Urinary bladder (tissue), 4 donors: ENCODE data around the gene SAMD14. TPM values are rescaled to one million over a fixed set of nuclear protein-coding genes. Genes with fewer than 3 reads are reported as not detected.

Experiments
- DNase-seq: peaks from one replicate; pipeline ENCODE4 v3.0.0-alpha.2; 2015; ENCODE audit errors: extremely low spot score
- H3K27ac ChIP-seq: one replicate; pipeline ENCODE4 v1.5.1; 2013; ENCODE audit warnings: low read depth, mild to moderate bottlenecking, moderate library complexity
- H3K36me3 ChIP-seq: one replicate; pipeline ENCODE4 v1.6.1; 2013; ENCODE audit warnings: mild to moderate bottlenecking, moderate library complexity; ENCODE audit not compliant: insufficient read depth
- H3K4me1 ChIP-seq: one replicate; pipeline ENCODE4 v1.6.1; 2013; ENCODE audit warnings: mild to moderate bottlenecking, moderate library complexity; ENCODE audit not compliant: insufficient read depth
- H3K4me3 ChIP-seq: one replicate; pipeline ENCODE4 v1.5.1; 2013; ENCODE audit warnings: low read depth, low read length
- WGBS: extraction: QIAGEN DNeasy Blood & Tissue Kit; methylation state at CpG from one replicate; pipeline ENCODE4 v1.1.7; 2013; 5-methylcytosine and 5-hydroxymethylcytosine counted together
- polyA plus RNA-seq: library from polyadenylated mRNA; stranded (reverse); fragments of 200-250 nt; gene quantifications from one replicate; pipeline ENCODE4 v1.2.3, GENCODE V29; 2013
- total RNA-seq: library from RNA; depleted of rRNA; stranded (reverse); fragments of >200 nt; gene quantifications from one replicate; pipeline ENCODE4 v1.2.3, GENCODE V29; 2014
- donor health status: healthy with polysubstance abuse.
- donor health status: healthy.

Gene SAMD14
- total and polyA plus RNA-seq, 2 donors: 2.2 to 3.7 TPM

DNA sequence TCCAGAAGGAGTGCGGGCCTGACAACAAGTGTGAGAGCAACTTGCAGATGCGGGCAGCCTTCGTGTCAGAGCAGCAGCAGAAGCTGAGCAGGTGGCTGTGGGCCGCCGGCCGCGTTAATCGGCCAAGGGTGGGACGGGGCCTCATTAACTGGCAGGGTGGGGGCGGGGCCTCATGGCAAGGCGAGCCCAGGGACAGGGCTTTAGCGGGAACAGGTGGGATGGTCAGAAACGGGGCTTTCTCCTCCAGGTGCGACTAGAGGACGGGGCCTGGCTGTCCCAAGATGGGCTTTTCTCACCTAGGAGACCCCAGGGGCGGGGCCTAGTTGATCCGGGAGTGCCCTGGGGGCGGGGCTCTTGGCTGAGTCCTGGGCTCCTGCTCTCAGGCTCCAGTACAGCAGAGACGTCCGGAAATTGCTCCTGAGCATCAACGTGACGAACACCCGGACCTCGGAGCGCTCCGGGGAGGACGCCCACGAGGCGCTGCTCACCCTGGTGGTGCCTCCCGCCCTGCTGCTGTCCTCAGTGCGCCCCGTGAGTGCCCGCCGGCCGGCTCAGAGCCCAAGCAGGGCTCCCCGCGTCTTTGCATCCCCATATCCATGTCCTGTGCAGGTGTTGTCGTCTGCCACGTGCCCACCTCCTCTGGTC is 53.2 kb downstream of the SAMD14 start:
- H3K4me1 ChIP-seq: no peaks in the 10 kb centered on the region
- no peak for DNase-seq
- H3K4me3 ChIP-seq: no peak overlapping the region
- peaks cover 4% of the 10 kb centered on the region for H3K36me3 ChIP-seq
- 66% methylated on average over 39 of the region's 39 CpGs for WGBS
- no peak overlapping the region for H3K27ac ChIP-seq

DNA sequence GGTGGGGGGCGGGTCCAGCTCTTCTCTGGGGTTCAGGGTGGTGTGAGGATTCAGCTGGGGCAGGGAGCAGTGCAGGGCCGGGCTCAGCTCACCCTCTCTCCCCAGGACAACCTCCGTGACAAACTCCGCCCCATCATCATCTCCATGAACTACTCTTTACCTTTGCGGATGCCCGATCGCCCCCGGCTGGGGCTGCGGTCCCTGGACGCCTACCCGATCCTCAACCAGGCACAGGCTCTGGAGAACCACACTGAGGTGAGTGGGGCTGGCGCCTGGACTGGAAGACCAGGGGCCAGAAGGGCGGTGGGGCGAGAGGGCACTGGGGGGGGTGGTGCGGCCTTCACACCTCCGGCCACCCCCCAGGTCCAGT is 53.8 kb downstream of the SAMD14 start:
- no peak overlapping the region for H3K27ac ChIP-seq
- no peak for DNase-seq
- H3K36me3 ChIP-seq: no peaks in the 10 kb centered on the region
- 88% methylated on average over 16 of the region's 16 CpGs for WGBS
- H3K4me1 ChIP-seq: no peaks in the 10 kb centered on the region
- no peak overlapping the region for H3K4me3 ChIP-seq

DNA sequence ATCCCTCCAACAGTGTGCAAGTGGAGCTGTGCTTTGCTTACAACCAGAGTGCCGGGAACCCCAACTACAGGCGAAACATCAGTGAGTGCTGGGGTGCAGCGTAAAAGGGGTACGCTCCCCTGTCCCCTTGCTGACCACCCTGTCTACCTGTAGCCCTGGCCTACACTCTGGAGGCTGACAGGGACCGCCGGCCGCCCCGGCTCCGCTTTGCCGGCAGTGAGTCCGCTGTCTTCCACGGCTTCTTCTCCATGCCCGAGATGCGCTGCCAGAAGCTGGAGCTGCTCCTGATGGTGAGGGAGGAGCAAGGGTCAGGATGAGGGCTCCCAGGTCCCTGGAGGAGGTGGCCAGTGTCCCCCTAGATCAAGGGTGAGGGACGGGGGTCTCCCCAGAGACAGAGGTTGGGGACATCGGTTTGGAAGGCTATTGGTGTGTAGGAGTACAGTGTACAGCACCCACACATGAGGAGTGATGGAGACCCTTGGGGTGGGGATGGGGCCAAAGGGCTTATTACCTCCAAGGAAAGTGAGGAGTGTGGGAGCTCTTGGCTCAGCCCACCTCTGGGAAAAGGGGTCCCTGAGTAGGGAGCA is 54.4 kb downstream of the SAMD14 start:
- H3K4me1 ChIP-seq: no peaks in the 10 kb centered on the region
- no peak overlapping the region for H3K4me3 ChIP-seq
- no peak for DNase-seq
- WGBS: 95% methylated on average over 16 of the region's 16 CpGs
- no peak overlapping the region for H3K27ac ChIP-seq
- no peaks in the 10 kb centered on the region for H3K36me3 ChIP-seq

DNA sequence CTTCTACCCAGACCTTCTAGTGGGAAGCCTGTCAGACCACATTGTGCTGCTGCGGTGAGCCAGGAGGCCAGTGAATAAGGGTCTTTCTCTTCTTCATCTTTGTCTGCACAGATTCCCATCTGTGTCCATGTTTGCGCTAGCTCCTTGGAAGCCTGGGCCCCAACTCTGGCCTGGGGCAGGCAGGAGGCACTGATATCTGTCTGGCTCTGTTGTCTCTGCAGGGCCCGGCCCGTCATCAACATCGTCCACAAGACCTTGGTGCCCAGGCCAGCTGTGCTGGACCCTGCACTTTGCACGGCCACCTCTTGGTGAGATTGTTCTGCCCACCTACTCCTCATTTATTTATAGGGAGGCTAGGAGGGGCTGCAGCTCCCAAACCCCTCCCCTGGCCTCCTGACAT is 55.7 kb downstream of the SAMD14 start:
- Histone ChIP-seq H3K4me1 (no peaks in the 10 kb centered on the region), H3K27ac (no peak overlapping the region), H3K4me3 (no peak overlapping the region), H3K36me3 (no peaks in the 10 kb centered on the region)
- WGBS: 93% methylated on average over 6 of the region's 6 CpGs
- DNase-seq: no peak

DNA sequence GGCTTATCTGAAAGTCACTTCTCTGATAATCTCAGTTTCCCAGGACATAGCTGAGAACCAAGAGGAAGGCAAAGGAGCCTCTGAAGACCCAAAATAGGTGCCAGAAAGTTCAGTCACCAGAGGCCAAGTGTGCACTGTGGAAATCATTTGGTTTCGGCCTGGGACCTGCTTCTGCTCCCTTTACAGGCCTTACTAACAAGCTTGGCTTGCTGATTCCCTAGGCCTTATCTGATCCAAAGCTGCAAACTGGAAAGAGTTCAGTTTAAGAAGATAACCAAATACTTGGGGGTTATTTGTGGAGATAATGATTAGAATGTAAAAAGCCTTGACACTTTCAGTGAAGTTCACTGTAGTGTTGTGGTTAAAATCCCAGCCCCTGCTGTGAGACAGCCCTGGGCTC is 57.0 kb downstream of the SAMD14 start:
- WGBS: 70% methylated on average over 1 of the region's 1 CpG
- DNase-seq: no peak
- no peak overlapping the region for H3K27ac ChIP-seq
- H3K4me3 ChIP-seq: no peak overlapping the region
- H3K36me3 ChIP-seq: no peaks in the 10 kb centered on the region
- no peaks in the 10 kb centered on the region for H3K4me1 ChIP-seq

DNA sequence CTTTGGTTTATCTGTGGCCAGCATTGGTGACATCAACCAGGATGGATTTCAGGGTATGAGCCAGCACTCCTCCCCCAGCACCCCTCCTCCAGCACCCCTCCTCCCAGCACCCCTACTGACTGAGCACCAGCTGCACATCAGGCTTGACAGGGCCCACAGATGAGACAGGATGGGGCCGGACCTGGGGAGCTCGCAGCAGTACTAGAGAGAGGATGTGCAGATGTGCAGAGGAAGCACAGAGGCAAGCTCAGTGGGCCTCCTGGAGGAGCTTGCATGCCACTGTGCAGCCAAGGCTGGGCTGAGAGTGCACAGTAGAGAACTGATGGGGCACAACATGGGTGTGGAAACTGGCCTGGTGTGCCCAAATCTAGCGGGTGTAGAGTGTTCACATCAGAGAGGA is 57.8 kb downstream of the SAMD14 start:
- Histone ChIP-seq H3K36me3 (no peaks in the 10 kb centered on the region), H3K27ac (no peak overlapping the region), H3K4me1 (no peaks in the 10 kb centered on the region), H3K4me3 (no peak overlapping the region)
- no peak for DNase-seq
- 84% methylated on average over 3 of the region's 3 CpGs for WGBS

DNA sequence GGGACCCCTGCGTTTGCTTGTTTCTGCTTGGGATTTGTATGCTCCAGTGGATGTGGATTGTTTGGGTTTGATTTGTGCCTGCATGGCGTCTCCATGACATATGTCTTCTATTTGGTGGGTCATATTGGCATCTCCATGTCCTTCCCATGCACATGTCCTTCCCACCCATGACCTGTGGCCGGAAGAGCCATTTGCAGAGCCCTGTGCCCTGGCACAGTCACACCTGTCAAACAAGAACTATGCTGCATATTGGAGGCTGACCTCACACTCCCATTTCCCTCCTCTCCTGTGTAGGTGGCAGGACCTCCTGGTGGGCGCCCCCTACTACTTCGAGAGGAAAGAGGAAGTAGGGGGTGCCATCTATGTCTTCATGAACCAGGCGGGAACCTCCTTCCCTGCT is 58.3 kb downstream of the SAMD14 start:
- H3K36me3 ChIP-seq: no peaks in the 10 kb centered on the region
- no peak overlapping the region for H3K4me3 ChIP-seq
- no peak overlapping the region for H3K27ac ChIP-seq
- no peak for DNase-seq
- WGBS: 86% methylated on average over 6 of the region's 6 CpGs
- H3K4me1 ChIP-seq: no peaks in the 10 kb centered on the region

DNA sequence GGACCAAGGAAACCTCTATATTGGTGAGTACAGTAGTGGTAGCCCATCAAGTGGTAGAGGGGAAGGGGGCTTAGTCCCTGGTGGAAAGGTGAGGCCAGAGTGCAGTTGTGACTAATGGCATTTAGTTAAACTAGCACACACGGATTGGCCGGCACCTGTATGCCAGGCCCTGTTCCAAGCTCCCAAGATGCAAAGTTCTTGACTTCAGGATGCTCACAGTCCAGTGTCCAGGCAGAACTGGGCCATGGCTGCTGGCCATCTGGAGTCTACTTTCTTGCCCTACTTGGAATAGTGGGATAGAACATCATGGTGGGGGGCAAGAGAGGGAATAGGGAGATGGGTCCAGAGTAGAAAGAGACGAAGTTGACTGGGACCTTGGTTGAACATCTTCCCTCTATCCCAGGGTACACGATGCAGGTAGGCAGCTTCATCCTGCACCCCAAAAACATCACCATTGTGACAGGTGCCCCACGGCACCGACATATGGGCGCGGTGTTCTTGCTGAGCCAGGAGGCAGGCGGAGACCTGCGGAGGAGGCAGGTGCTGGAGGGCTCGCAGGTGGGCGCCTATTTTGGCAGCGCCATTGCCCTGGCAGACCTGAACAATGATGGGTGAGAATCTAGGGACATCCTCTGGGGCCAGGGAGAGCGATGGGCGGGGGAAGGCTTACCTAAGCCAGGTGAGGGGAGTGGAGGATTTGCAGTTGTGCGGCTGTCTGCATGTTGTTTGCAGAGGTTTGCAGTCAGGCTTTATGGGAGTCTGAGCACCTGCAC is 58.9 kb downstream of the SAMD14 start:
- 98% methylated on average over 16 of the region's 16 CpGs for WGBS
- H3K4me1 ChIP-seq: no peaks in the 10 kb centered on the region
- H3K36me3 ChIP-seq: no peaks in the 10 kb centered on the region
- H3K27ac ChIP-seq: no peak overlapping the region
- no peak overlapping the region for H3K4me3 ChIP-seq
- no peak for DNase-seq

DNA sequence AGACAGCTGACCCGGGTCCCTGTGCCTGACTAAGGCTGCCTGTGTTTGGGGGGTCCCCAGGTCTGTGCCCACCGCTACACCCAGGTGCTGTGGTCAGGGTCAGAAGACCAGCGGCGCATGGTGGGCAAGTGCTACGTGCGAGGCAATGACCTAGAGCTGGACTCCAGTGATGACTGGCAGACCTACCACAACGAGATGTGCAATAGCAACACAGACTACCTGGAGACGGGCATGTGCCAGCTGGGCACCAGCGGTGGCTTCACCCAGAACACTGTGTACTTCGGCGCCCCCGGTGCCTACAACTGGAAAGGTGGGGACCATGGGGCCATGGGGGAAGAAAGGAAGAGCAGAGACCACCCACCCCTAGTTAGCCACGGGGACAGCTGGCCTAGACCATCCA is 62.0 kb downstream of the SAMD14 start:
- WGBS: 94% methylated on average over 13 of the region's 13 CpGs
- H3K36me3 ChIP-seq: no peaks in the 10 kb centered on the region
- DNase-seq: no peak

DNA sequence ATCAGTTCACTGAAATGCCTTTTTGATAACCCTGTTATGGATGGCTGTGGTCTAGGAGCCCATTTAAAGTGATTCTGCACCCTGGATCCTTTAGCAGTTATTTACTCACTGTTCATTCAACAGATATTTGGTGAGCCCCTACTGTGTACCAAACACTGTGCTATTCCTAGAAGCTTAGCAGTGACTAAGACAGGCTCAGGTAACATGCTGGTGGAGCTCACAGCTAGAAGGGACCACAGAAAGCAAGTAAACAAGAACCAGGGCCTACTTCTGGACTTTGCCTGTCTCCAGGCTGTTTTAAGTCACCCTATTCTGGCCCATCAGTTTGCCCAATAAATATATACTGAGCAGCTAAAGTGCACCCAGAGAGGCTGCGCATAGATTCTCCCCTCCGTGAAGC is 63.0 kb downstream of the SAMD14 start:
- Histone ChIP-seq H3K36me3 (no peaks in the 10 kb centered on the region), H3K27ac (no peak overlapping the region), H3K4me3 (no peak overlapping the region), H3K4me1 (no peaks in the 10 kb centered on the region)
- DNase-seq: no peak
- WGBS: 96% methylated on average over 2 of the region's 2 CpGs

More for the DNA sequence above, 62.0 kb downstream of the SAMD14 start:
- no peaks in the 10 kb centered on the region for H3K4me1 ChIP-seq
- no peak overlapping the region for H3K4me3 ChIP-seq
- H3K27ac ChIP-seq: no peak overlapping the region

DNA sequence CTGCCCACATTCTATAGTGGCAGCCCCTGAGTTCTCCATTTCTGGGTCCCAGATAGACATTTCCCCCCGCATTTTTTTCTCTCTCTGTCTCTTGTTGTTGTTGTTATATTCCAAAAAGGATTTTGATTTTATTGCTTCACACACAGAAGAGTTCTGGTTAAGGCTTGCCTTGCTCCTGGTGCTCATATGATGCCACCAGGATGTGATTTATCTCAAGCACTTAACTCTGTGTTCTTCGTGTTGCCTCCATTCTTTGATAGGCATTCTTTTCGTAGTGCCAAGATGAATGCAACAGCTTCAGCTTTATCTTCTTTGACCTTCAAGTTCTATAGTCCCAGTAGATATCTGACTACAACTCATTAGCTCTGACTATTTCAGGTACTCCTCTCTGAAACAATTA is 64.9 kb downstream of the SAMD14 start:
- no peaks in the 10 kb centered on the region for H3K4me1 ChIP-seq
- no peaks in the 10 kb centered on the region for H3K36me3 ChIP-seq
- 42% methylated on average over 3 of the region's 3 CpGs for WGBS
- H3K27ac ChIP-seq: peak overlapping the region; percentile 84
- no peak for DNase-seq
- H3K4me3 ChIP-seq: no peak overlapping the region

DNA sequence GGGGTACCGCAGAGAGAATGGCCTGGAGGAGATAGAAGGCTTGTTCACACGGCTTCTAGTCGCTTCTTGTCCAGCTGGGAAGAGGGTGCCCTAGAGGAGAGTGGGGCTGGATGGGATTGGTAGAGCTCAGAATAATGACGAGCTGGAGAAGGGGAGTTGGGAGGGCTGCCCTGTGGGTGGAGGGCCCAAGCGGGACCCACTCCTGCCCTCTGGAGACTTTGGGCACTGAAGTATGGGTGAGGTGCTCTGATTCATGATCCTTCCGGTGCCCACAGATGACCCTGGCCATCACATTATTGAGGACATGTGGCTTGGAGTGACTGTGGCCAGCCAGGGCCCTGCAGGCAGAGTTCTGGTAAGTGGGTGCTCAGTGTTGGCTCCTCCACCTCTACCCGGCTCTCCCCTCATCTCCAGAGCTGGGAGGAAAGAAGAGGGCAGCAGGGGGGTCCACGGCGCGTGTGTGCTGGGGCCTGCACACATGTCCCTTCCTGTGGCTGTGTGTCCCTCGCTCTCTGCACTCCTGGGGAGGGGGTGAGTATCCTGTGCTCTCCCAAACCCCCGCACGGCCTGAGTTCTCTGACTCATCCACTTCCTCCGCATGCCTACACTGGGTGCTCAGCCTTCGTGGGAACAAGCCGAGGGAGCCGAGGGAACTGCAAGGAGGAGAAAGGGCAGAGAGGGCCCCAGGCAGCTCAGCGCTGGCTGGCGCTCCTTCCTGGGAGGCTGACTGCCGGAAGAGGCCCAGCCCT is 65.5 kb downstream of the SAMD14 start:
- no peak for DNase-seq

DNA sequence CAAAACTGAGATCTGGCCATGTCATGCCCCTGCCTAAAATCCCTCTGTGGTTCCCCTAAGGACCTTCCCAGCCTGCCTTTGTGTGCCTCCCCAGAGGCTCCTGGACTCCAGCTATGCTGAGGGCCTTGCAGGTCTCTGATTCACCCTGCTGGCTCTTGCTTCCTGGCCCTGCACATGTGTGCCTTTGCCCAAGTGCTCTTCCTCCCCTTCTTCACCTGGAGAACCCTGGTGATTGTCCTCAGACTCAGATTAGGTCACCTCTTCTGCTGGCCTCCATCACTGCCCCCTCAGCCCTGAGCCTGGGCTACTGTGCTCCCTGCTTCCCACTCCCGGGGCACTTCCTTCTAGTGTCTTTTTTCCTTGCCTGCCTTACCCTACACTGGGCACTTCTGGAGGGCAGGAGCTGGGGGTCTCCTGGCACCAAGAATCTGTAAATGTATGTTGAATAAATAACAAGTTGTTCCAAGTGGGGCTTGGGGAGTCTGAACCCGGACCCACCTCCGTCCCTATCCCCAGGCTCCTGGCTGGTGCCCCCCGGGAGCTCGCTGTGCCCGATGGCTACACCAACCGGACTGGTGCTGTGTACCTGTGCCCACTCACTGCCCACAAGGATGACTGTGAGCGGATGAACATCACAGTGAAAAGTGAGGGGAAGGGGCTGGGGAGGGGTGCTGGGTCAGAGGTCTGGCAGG is 66.3 kb downstream of the SAMD14 start:
- no peaks in the 10 kb centered on the region for H3K4me1 ChIP-seq
- 92% methylated on average over 8 of the region's 8 CpGs for WGBS
- no peak overlapping the region for H3K4me3 ChIP-seq
- no peaks in the 10 kb centered on the region for H3K36me3 ChIP-seq
- no peak for DNase-seq
- peak overlapping the region; percentile 84 for H3K27ac ChIP-seq

More for the DNA sequence above, 65.5 kb downstream of the SAMD14 start:
- Histone ChIP-seq H3K4me1 (no peaks in the 10 kb centered on the region), H3K4me3 (no peak overlapping the region), H3K36me3 (no peaks in the 10 kb centered on the region), H3K27ac (peak overlapping the region; percentile 84)
- WGBS: 48% methylated on average over 20 of the region's 20 CpGs
